RWPE2 (cell line): ENCODE data around the gene PVALB.

Experiments used
- ATAC-seq: fragments of 200-7000 bp; cut with Tn5 transposase; 3 replicates; pipeline ENCODE4 v1.9.1; 2021; ENCODE audit warnings: low read depth
- DNase-seq: peaks from one replicate; pipeline ENCODE4 v3.0.0-alpha.2; 2020; ENCODE audit warnings: low spot score
- H3K27ac ChIP-seq: fragments of 450-650 bp; 2 replicates; pipeline ENCODE4 v1.5.1; 2017; ENCODE audit warnings: mild to moderate bottlenecking; ENCODE audit not compliant: poor library complexity, severe bottlenecking
- H3K27me3 ChIP-seq: fragments of 250-450 bp; sonication (Bioruptor Pico); 2 replicates; pipeline ENCODE4 v1.5.1; 2021; ENCODE audit warnings: mild to moderate bottlenecking, moderate library complexity; ENCODE audit not compliant: insufficient read depth, poor library complexity, severe bottlenecking
- H3K36me3 ChIP-seq: fragments of 250-450 bp; sonication (Bioruptor Pico); 2 replicates; pipeline ENCODE4 v1.5.1; 2020; ENCODE audit warnings: low read depth, mild to moderate bottlenecking, moderate library complexity
- H3K4me1 ChIP-seq: fragments of 250-450 bp; sonication (Bioruptor Pico); 2 replicates; pipeline ENCODE4 v1.5.1; 2021; ENCODE audit warnings: mild to moderate bottlenecking, moderate library complexity; ENCODE audit not compliant: insufficient read depth, poor library complexity, severe bottlenecking
- H3K4me3 ChIP-seq: fragments of 250-450 bp; sonication (Bioruptor Pico); 2 replicates; pipeline ENCODE4 v1.5.1; 2021; ENCODE audit warnings: mild to moderate bottlenecking, moderate library complexity; ENCODE audit not compliant: severe bottlenecking
- H3K9me3 ChIP-seq: fragments of 250-450 bp; sonication (Bioruptor Pico); 2 replicates; pipeline ENCODE4 v1.5.1; 2021; ENCODE audit warnings: mild to moderate bottlenecking, moderate library complexity; ENCODE audit not compliant: severe bottlenecking
- CTCF ChIP-seq: fragments of 450-650 bp; IDR thresholded peaks from one replicate; pipeline ENCODE4 v1.5.1; 2017; ENCODE audit warnings: mild to moderate bottlenecking, moderate library complexity; ENCODE audit not compliant: poor library complexity, severe bottlenecking

The PVALB gene

GRCh38 chr22:36795633-36796032 lies 21.2 kb downstream of the PVALB start:
- no peak for ATAC-seq
- Histone ChIP-seq H3K27me3 (peaks cover 7% of the 10 kb centered on the region), H3K9me3 (no peaks in the 10 kb centered on the region), H3K4me3 (no peak overlapping the region), H3K36me3 (no peaks in the 10 kb centered on the region), H3K4me1 (no peaks in the 10 kb centered on the region), H3K27ac (no peak overlapping the region)
- DNase-seq, result no peak
- no peak for TF ChIP-seq CTCF

- Histone ChIP-seq H3K27me3 (peaks cover 7% of the 10 kb centered on the region), H3K9me3 (no peaks in the 10 kb centered on the region), H3K4me1 (no peaks in the 10 kb centered on the region), H3K27ac (no peak overlapping the region), H3K36me3 (no peaks in the 10 kb centered on the region), H3K4me3 (no peak overlapping the region)
- ATAC-seq (no peak; the same call in 2 of the 3 replicates), DNase-seq (no peak)
- TF ChIP-seq CTCF, result no peak
Observed at GRCh38 chr22:36790648-36791047, 26.2 kb downstream of the PVALB start.

- Histone ChIP-seq H3K36me3 (no peaks in the 10 kb centered on the region), H3K27ac (no peak overlapping the region), H3K4me3 (no peak overlapping the region), H3K9me3 (no peaks in the 10 kb centered on the region), H3K27me3 (peaks cover 7% of the 10 kb centered on the region), H3K4me1 (no peaks in the 10 kb centered on the region)
- DNase-seq, result no peak
- no peak for ATAC-seq
- TF ChIP-seq CTCF, result no peak
Observed at GRCh38 chr22:36787204-36787988, 29.4 kb downstream of the PVALB start.

GRCh38 chr22:36783743-36784142 lies 33.1 kb downstream of the PVALB start:
- Histone ChIP-seq H3K27ac (no peak overlapping the region), H3K36me3 (no peaks in the 10 kb centered on the region), H3K4me3 (no peak overlapping the region), H3K27me3 (no peaks in the 10 kb centered on the region), H3K4me1 (no peaks in the 10 kb centered on the region), H3K9me3 (no peaks in the 10 kb centered on the region)
- no peak for ATAC-seq
- TF ChIP-seq CTCF, result no peak
- DNase-seq, result no peak
